Caco-2 (cell line): Measurements from ENCODE around the gene SLC6A8. TPM values are rescaled to one million over a fixed set of nuclear protein-coding genes. Genes with fewer than 3 reads are reported as not detected.
"Not testable (repeated sequence)": the region's sequence is repeated elsewhere in the genome, so short reads cannot be mapped to it uniquely, and the experiment has no call there.

Experiments used
- BruUV-seq: library from RNA; stranded (reverse); fragments of 400-500 nt; replicated peaks from 2 replicates; lab custom pipeline; 2021; lab: Mats Ljungman, UMichigan
- CTCF ChIA-PET: fragments of 300-600 bp; sonication (Branson Sonifier 250); formaldehyde crosslinking; loops from one replicate; lab custom pipeline; 2022; ENCODE audit warnings: antibody characterized with exemption; lab: Charles Lee
- POLR2A ChIA-PET: fragments of 300-600 bp; sonication (Branson Sonifier 250); formaldehyde crosslinking; loops from one replicate; lab custom pipeline; 2022; ENCODE audit warnings: antibody characterized with exemption; lab: Charles Lee
- DNase-seq, 2 experiments: peaks; one replicate each; pipeline versions ENCODE4 v3.0.0 to v3.0.0-alpha.2; 2020 to 2022
- H3K27me3 ChIP-seq: replicated peaks from 2 replicates; pipeline ENCODE4 v1.6.0; 2011; ENCODE audit warnings: low read length; ENCODE audit not compliant: control insufficient read depth, insufficient read depth
- H3K36me3 ChIP-seq: 2 replicates; pipeline ENCODE4 v1.5.1; 2011; ENCODE audit warnings: low read length; ENCODE audit not compliant: control insufficient read depth, insufficient read depth
- H3K4me1 ChIP-seq: fragments of 250-450 bp; sonication (Bioruptor Pico); 2 replicates; pipeline ENCODE4 v1.5.1; 2020; ENCODE audit warnings: mild to moderate bottlenecking
- H3K4me3 ChIP-seq: 2 replicates; pipeline ENCODE4 v1.5.1; 2011; ENCODE audit warnings: low read depth, mild to moderate bottlenecking, control low read depth, low read length
- H3K9me3 ChIP-seq: fragments of 250-450 bp; sonication (Bioruptor Pico); 2 replicates; pipeline ENCODE4 v1.5.1; 2020; ENCODE audit warnings: mild to moderate bottlenecking, moderate library complexity
- H3K27ac Mint-ChIP-seq: one replicate; pipeline ENCODE4 v1.8.0; 2022; ENCODE audit warnings: mixed read lengths; ENCODE audit not compliant: unreplicated experiment
- H3K27me3 Mint-ChIP-seq: one replicate; pipeline ENCODE4 v1.8.0; 2022; ENCODE audit warnings: mixed read lengths; ENCODE audit not compliant: insufficient read depth, unreplicated experiment
- H3K36me3 Mint-ChIP-seq: one replicate; pipeline ENCODE4 v1.8.0; 2022; ENCODE audit warnings: mild to moderate bottlenecking, mixed read lengths; ENCODE audit not compliant: insufficient read depth, unreplicated experiment
- H3K4me1 Mint-ChIP-seq: one replicate; pipeline ENCODE4 v1.8.0; 2022; ENCODE audit warnings: low read depth, mixed read lengths; ENCODE audit not compliant: unreplicated experiment
- H3K4me3 Mint-ChIP-seq: one replicate; pipeline ENCODE4 v1.8.0; 2022; ENCODE audit warnings: mild to moderate bottlenecking, moderate library complexity, mixed read lengths; ENCODE audit not compliant: unreplicated experiment
- H3K9me3 Mint-ChIP-seq: one replicate; pipeline ENCODE4 v1.8.0; 2022; ENCODE audit warnings: mixed read lengths; ENCODE audit not compliant: unreplicated experiment
- CTCF ChIP-seq, 2 experiments: fragments of 200-600 bp in 1 of 2; IDR thresholded peaks; 1 replicate in 1 of 2; 2 replicates in 1 of 2; pipeline versions ENCODE4 v1.5.1 to v1.8.0; 2011 to 2022; ENCODE audit warnings: antibody characterized with exemption in 1 of 2, control low read depth in 1 of 2, inconsistent platforms in 1 of 2, low read depth in 1 of 2, low read length in 1 of 2, mild to moderate bottlenecking in 1 of 2, moderate library complexity in 1 of 2; ENCODE audit not compliant: insufficient read depth in 1 of 2, severe bottlenecking in 1 of 2, unreplicated experiment in 1 of 2
- intact Hi-C: fragments of 100-400 bp; cut with micrococcal nuclease; formaldehyde crosslinking; loops from one replicate; pipeline ENCODE4 v1.10.0; 2022; ENCODE audit not compliant: unreplicated experiment
- total RNA-seq: library from RNA; stranded (reverse); gene quantifications from 2 replicates; pipeline ENCODE4 v1.2.3, GENCODE V29; 2022

Gene SLC6A8
- total RNA-seq, 1 experiment from 2014 or later, result 8.8 TPM

- intact Hi-C loops, result no loop called here
- H3K4me3 Mint-ChIP-seq, result no peak overlapping the region
- H3K9me3 Mint-ChIP-seq, result no peaks in the 10 kb centered on the region
- H3K4me1 ChIP-seq, result no peaks in the 10 kb centered on the region
- TF ChIP-seq CTCF (IDR thresholded peaks at IDR 0.05; ENCODE audit: insufficient read depth in 1 of 2, low read depth in 1 of 2, low read length in 1 of 2, severe bottlenecking in 1 of 2, unreplicated experiment in 1 of 2), result no peak
- BruUV-seq, result no TSS peak
- POLR2A ChIA-PET, result no interaction called here
- H3K36me3 ChIP-seq, result no peaks in the 10 kb centered on the region
- no peak overlapping the region for H3K4me3 ChIP-seq
- H3K4me1 Mint-ChIP-seq, result no peaks in the 10 kb centered on the region
- no peaks in the 10 kb centered on the region for H3K27me3 Mint-ChIP-seq
- no peaks in the 10 kb centered on the region for H3K27me3 ChIP-seq
- peaks cover 34% of the 10 kb centered on the region for H3K36me3 Mint-ChIP-seq
- H3K27ac Mint-ChIP-seq, result no peak overlapping the region
- no peaks in the 10 kb centered on the region for H3K9me3 ChIP-seq
- no peak for DNase-seq
- CTCF ChIA-PET, result no interaction called here
These were observed 4.3 kb downstream of the SLC6A8 start for GRCh38 chrX:153692003-153692402.

GRCh38 chrX:153692611-153693156, 5.0 kb downstream of the SLC6A8 start:
- TF ChIP-seq CTCF (IDR thresholded peaks at IDR 0.05; ENCODE audit: insufficient read depth in 1 of 2, low read depth in 1 of 2, low read length in 1 of 2, severe bottlenecking in 1 of 2, unreplicated experiment in 1 of 2), result no peak
- intact Hi-C loops, result no loop called here
- no peak overlapping the region for H3K4me3 Mint-ChIP-seq
- no peaks in the 10 kb centered on the region for H3K9me3 Mint-ChIP-seq
- ChIA-PET POLR2A (no interaction called here), CTCF (no interaction called here)
- peaks cover 38% of the 10 kb centered on the region for H3K36me3 Mint-ChIP-seq
- no peaks in the 10 kb centered on the region for H3K4me1 ChIP-seq
- no peaks in the 10 kb centered on the region for H3K27me3 Mint-ChIP-seq
- no peak overlapping the region for H3K4me3 ChIP-seq
- BruUV-seq, result no TSS peak
- no peaks in the 10 kb centered on the region for H3K4me1 Mint-ChIP-seq
- H3K9me3 ChIP-seq, result no peaks in the 10 kb centered on the region
- H3K27me3 ChIP-seq, result no peaks in the 10 kb centered on the region
- DNase-seq, result no peak
- H3K27ac Mint-ChIP-seq, result no peak overlapping the region
- no peaks in the 10 kb centered on the region for H3K36me3 ChIP-seq

- intact Hi-C loops, result no loop called here
- no peak for TF ChIP-seq CTCF (IDR thresholded peaks at IDR 0.05; ENCODE audit: insufficient read depth in 1 of 2, low read depth in 1 of 2, low read length in 1 of 2, severe bottlenecking in 1 of 2, unreplicated experiment in 1 of 2)
These were observed 5.7 kb downstream of the SLC6A8 start for GRCh38 chrX:153693216-153694086.

GRCh38 chrX:153694256-153694655, 6.5 kb downstream of the SLC6A8 start:
- H3K4me1 ChIP-seq, H3K27ac Mint-ChIP-seq, intact Hi-C loops, H3K27me3 Mint-ChIP-seq, DNase-seq, POLR2A ChIA-PET, H3K4me3 ChIP-seq, H3K27me3 ChIP-seq, CTCF ChIA-PET, H3K9me3 Mint-ChIP-seq, BruUV-seq, H3K36me3 ChIP-seq, H3K4me3 Mint-ChIP-seq, H3K4me1 Mint-ChIP-seq, H3K9me3 ChIP-seq: not testable (repeated sequence)
- peaks cover 37% of the 10 kb centered on the region for H3K36me3 Mint-ChIP-seq

More at GRCh38 chrX:153693216-153694086, 5.7 kb downstream of the SLC6A8 start:
- Mint-ChIP-seq H3K4me3 (no peak overlapping the region), H3K27ac (no peak overlapping the region), H3K9me3 (no peaks in the 10 kb centered on the region), H3K4me1 (no peaks in the 10 kb centered on the region), H3K36me3 (peaks cover 38% of the 10 kb centered on the region), H3K27me3 (no peaks in the 10 kb centered on the region)
- Histone ChIP-seq H3K27me3 (no peaks in the 10 kb centered on the region), H3K36me3 (no peaks in the 10 kb centered on the region), H3K4me1 (no peaks in the 10 kb centered on the region), H3K4me3 (no peak overlapping the region), H3K9me3 (no peaks in the 10 kb centered on the region)
- ChIA-PET CTCF (no interaction called here), POLR2A (no interaction called here)
- no TSS peak for BruUV-seq
- no peak for DNase-seq
